ENCODE data around the gene HACL1. TPM values are rescaled to one million over a fixed set of nuclear protein-coding genes. Genes with fewer than 3 reads are reported as not detected.

HACL1 gene
- polyA plus RNA-seq (2013), result 18.1 and 19.7 TPM in 2 replicates

DNA sequence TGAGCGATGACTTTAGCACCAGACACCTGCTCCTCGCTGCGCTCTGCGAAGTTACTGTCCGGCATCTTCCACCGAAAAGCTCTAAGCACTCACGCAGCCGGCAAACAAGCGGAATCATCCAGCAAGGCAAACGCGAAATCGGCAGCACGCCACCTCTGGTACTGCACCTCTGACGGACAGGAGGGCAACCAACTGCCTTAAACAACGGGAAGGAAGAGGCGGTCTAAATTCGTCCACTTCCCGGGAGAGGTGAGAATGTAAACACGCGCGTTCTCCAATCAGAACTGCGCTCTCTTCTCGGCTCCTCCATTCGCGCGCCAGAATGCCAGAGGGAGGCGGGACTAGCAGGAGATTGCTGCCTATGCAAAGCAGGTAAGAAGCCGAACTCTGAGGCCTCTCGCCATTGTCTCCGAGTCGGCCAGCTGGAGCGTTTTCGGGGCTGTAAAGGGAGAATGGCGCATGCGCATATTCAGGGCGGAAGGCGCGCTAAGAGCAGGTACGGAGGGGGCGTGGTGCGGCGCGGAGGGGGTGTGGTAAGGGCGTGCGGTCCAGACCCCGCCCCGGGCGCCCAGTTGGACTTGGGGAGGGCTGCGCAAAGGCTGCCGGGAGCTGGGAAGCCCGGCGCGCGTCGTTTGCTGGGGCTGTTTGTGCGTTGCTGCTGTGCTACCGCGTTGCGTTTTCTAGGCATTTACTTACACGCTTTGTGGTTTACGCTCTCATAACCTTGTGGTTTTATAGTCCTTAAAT, at the start of gene HACL1, which contains the start of gene BTD:
Gene HACL1, minus strand, starts transcription at position 171 of the 747 bp plus-strand sequence. Its CDS starts 106 bp downstream, at position 65.
Gene BTD, plus strand, starts transcription at position 347 of the 747 bp plus-strand sequence. CDS start 33,695 bp downstream, outside the sequence.
- peak; percentile 99 to 100 for DNase-seq

DNA sequence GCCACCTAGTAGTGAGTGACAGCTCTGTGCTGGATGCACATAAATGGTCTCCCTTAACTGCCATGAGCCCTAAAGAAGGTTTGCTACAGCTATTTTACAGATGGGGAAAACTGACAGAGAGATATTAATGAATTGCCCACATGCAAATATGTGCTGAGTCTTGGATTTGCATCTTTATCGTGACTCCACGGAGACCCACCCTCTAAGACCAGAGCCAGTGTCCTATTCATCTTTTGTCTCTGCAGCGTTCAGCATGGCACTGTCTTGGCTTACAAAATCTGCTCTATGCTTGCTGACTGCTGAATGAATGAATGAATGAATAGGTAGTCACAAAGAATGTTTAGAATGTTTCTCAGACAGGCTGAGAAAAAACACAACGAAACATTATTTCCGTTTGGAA, 48.5 kb upstream of the HACL1 start:
- Histone ChIP-seq H3K4me3 (ENCODE audit: low read depth, low read length) (no peak overlapping the region), H3K79me2 (ENCODE audit: control insufficient read depth, insufficient read depth, low read length, poor library complexity) (peaks cover 2% of the 10 kb centered on the region), H3K27me3 (ENCODE audit: insufficient read depth, low read length) (no peaks in the 10 kb centered on the region), H2AK5ac (ENCODE audit: low read length) (no peak overlapping the region), H3K27ac (ENCODE audit: low read depth, low read length) (no peak overlapping the region), H3K23ac (ENCODE audit: low read length) (no peak overlapping the region), H4K12ac (ENCODE audit: low read depth, low read length) (no peak overlapping the region), H3K4ac (ENCODE audit: low read depth, low read length) (no peak overlapping the region), H2AFZ (ENCODE audit: insufficient read depth, low read length, poor library complexity) (no peak overlapping the region), H3K79me1 (ENCODE audit: low read length) (peaks cover 14% of the 10 kb centered on the region), H3K18ac (ENCODE audit: low read length) (no peak overlapping the region), H3K4me1 (ENCODE audit: control insufficient read depth in 1 of 2, insufficient read depth in 2 of 2, low read length in 2 of 2) (peaks cover 15 to 16% of the 10 kb centered on the region in 2 experiments), H4K91ac (ENCODE audit: low read depth, low read length) (no peak overlapping the region), H2BK5ac (ENCODE audit: low read depth, low read length, poor library complexity) (no peak overlapping the region), H2BK120ac (ENCODE audit: insufficient read depth, low read length, poor library complexity) (no peak overlapping the region), H3K36me3 (ENCODE audit: control insufficient read depth in 1 of 2, insufficient read depth in 2 of 2, low read length in 2 of 2) (no peaks in the 10 kb centered on the region), H3K4me2 (ENCODE audit: low read length) (no peak overlapping the region), H3K9ac (ENCODE audit: low read length) (no peak overlapping the region), H3K9me3 (ENCODE audit: insufficient read depth, low read depth, low read length) (no peaks in the 10 kb centered on the region), H2BK12ac (ENCODE audit: low read length) (no peak overlapping the region), H4K8ac (ENCODE audit: low read depth, low read length) (no peak overlapping the region), H3K14ac (ENCODE audit: low read length) (no peak overlapping the region)
- WGBS (ENCODE audit: extremely low coverage, insufficient coverage, insufficient read length), result no CpG with 5 or more reads among the region's 5 CpGs
- DNase-seq, result no peak

More for the DNA sequence above, at the start of gene HACL1, which contains the start of gene BTD:
- peak within 1 kb of the TSS; percentile 82 for H3K4me2 ChIP-seq (ENCODE audit: low read length)
- peak within 1 kb of the TSS; percentile 96 for H3K4me3 ChIP-seq (ENCODE audit: low read depth, low read length)
- peaks cover 6% of the 10 kb centered on the region for H3K79me1 ChIP-seq (ENCODE audit: low read length)
- H2BK12ac ChIP-seq (ENCODE audit: low read length), result no peak within 1 kb of the TSS
- no CpG with 5 or more reads among the region's 61 CpGs for whole genome bisulfite sequencing (ENCODE audit: extremely low coverage, insufficient coverage, insufficient read length)
- H3K27me3 ChIP-seq (ENCODE audit: insufficient read depth, low read length), result no peaks in the 10 kb centered on the region
- H3K4ac ChIP-seq (ENCODE audit: low read depth, low read length), result peak within 1 kb of the TSS; percentile 23
- peak within 1 kb of the TSS; percentile 88 for H3K9ac ChIP-seq (ENCODE audit: low read length)
- H4K91ac ChIP-seq (ENCODE audit: low read depth, low read length), result peak within 1 kb of the TSS; percentile 54
- peak within 1 kb of the TSS; percentile 84 for H2AFZ ChIP-seq (ENCODE audit: insufficient read depth, low read length, poor library complexity)
- peak within 1 kb of the TSS; percentile 61 for H2BK5ac ChIP-seq (ENCODE audit: low read depth, low read length, poor library complexity)
- H3K9me3 ChIP-seq (ENCODE audit: insufficient read depth, low read depth, low read length), result peaks cover 2% of the 10 kb centered on the region
- no peak within 1 kb of the TSS for H2AK5ac ChIP-seq (ENCODE audit: low read length)
- no peak within 1 kb of the TSS for H3K23ac ChIP-seq (ENCODE audit: low read length)
- peak within 1 kb of the TSS; percentile 34 for H4K12ac ChIP-seq (ENCODE audit: low read depth, low read length)
- H3K36me3 ChIP-seq (ENCODE audit: control insufficient read depth in 1 of 2, insufficient read depth in 2 of 2, low read length in 2 of 2), result peaks cover 0 to 5% of the 10 kb centered on the region in 2 experiments
- H3K4me1 ChIP-seq (ENCODE audit: control insufficient read depth in 1 of 2, insufficient read depth in 2 of 2, low read length in 2 of 2), result peaks cover 0 to 3% of the 10 kb centered on the region in 2 experiments
- H3K18ac ChIP-seq (ENCODE audit: low read length), result peak within 1 kb of the TSS; percentile 34
- no peak within 1 kb of the TSS for H2BK120ac ChIP-seq (ENCODE audit: insufficient read depth, low read length, poor library complexity)
- H3K27ac ChIP-seq (ENCODE audit: low read depth, low read length), result peak within 1 kb of the TSS; percentile 81
- H3K14ac ChIP-seq (ENCODE audit: low read length), result peak within 1 kb of the TSS; percentile 85
- peaks cover 2% of the 10 kb centered on the region for H3K79me2 ChIP-seq (ENCODE audit: control insufficient read depth, insufficient read depth, low read length, poor library complexity)
- H4K8ac ChIP-seq (ENCODE audit: low read depth, low read length), result peak within 1 kb of the TSS; percentile 87

- Histone ChIP-seq H3K79me1 (ENCODE audit: low read length) (peaks cover 14% of the 10 kb centered on the region), H3K4ac (ENCODE audit: low read depth, low read length) (no peak overlapping the region), H2AFZ (ENCODE audit: insufficient read depth, low read length, poor library complexity) (no peak overlapping the region), H2BK12ac (ENCODE audit: low read length) (no peak overlapping the region), H3K4me2 (ENCODE audit: low read length) (no peak overlapping the region), H3K18ac (ENCODE audit: low read length) (no peak overlapping the region), H4K12ac (ENCODE audit: low read depth, low read length) (no peak overlapping the region), H3K27ac (ENCODE audit: low read depth, low read length) (no peak overlapping the region), H3K4me3 (ENCODE audit: low read depth, low read length) (no peak overlapping the region), H3K9ac (ENCODE audit: low read length) (no peak overlapping the region), H3K27me3 (ENCODE audit: insufficient read depth, low read length) (no peaks in the 10 kb centered on the region), H2BK5ac (ENCODE audit: low read depth, low read length, poor library complexity) (no peak overlapping the region), H3K14ac (ENCODE audit: low read length) (no peak overlapping the region), H3K23ac (ENCODE audit: low read length) (no peak overlapping the region), H3K9me3 (ENCODE audit: insufficient read depth, low read depth, low read length) (no peaks in the 10 kb centered on the region), H2BK120ac (ENCODE audit: insufficient read depth, low read length, poor library complexity) (no peak overlapping the region), H4K8ac (ENCODE audit: low read depth, low read length) (no peak overlapping the region), H3K36me3 (ENCODE audit: control insufficient read depth in 1 of 2, insufficient read depth in 2 of 2, low read length in 2 of 2) (peaks cover 0 to 2% of the 10 kb centered on the region in 2 experiments), H3K79me2 (ENCODE audit: control insufficient read depth, insufficient read depth, low read length, poor library complexity) (peaks cover 2% of the 10 kb centered on the region), H3K4me1 (ENCODE audit: control insufficient read depth in 1 of 2, insufficient read depth in 2 of 2, low read length in 2 of 2) (peaks cover 15 to 16% of the 10 kb centered on the region in 2 experiments), H4K91ac (ENCODE audit: low read depth, low read length) (no peak overlapping the region), H2AK5ac (ENCODE audit: low read length) (no peak overlapping the region)
- no CpG with 5 or more reads among the region's 3 CpGs for WGBS (ENCODE audit: extremely low coverage, insufficient coverage, insufficient read length)
- no peak for DNase-seq
Measured at GRCh38 chr3:15649341-15649740, 48.0 kb upstream of the HACL1 start.

GRCh38 chr3:15647611-15648167, 46.3 kb upstream of the HACL1 start:
- no peak for DNase-seq
- H4K12ac ChIP-seq (ENCODE audit: low read depth, low read length), result no peak overlapping the region
- no peak overlapping the region for H4K8ac ChIP-seq (ENCODE audit: low read depth, low read length)
- H3K79me1 ChIP-seq (ENCODE audit: low read length), result peaks cover 14% of the 10 kb centered on the region
- peak overlapping the region; percentile 31 for H3K27ac ChIP-seq (ENCODE audit: low read depth, low read length)
- no peak overlapping the region for H3K9ac ChIP-seq (ENCODE audit: low read length)
- peak overlapping the region; percentile 25 for H2BK5ac ChIP-seq (ENCODE audit: low read depth, low read length, poor library complexity)
- no peaks in the 10 kb centered on the region for H3K27me3 ChIP-seq (ENCODE audit: insufficient read depth, low read length)
- no peak overlapping the region for H3K18ac ChIP-seq (ENCODE audit: low read length)
- no peak overlapping the region for H3K4me2 ChIP-seq (ENCODE audit: low read length)
- H3K4ac ChIP-seq (ENCODE audit: low read depth, low read length), result no peak overlapping the region
- no peaks in the 10 kb centered on the region for H3K9me3 ChIP-seq (ENCODE audit: insufficient read depth, low read depth, low read length)
- peak overlapping the region; percentile 55 for H2BK12ac ChIP-seq (ENCODE audit: low read length)
- no peak overlapping the region for H2AK5ac ChIP-seq (ENCODE audit: low read length)
- H3K23ac ChIP-seq (ENCODE audit: low read length), result no peak overlapping the region
- H4K91ac ChIP-seq (ENCODE audit: low read depth, low read length), result peak overlapping the region; percentile 36
- WGBS (ENCODE audit: extremely low coverage, insufficient coverage, insufficient read length), result no CpG with 5 or more reads among the region's 4 CpGs
- H3K4me3 ChIP-seq (ENCODE audit: low read depth, low read length), result no peak overlapping the region
- peaks cover 2% of the 10 kb centered on the region for H3K79me2 ChIP-seq (ENCODE audit: control insufficient read depth, insufficient read depth, low read length, poor library complexity)
- peaks cover 0 to 3% of the 10 kb centered on the region in 2 experiments for H3K36me3 ChIP-seq (ENCODE audit: control insufficient read depth in 1 of 2, insufficient read depth in 2 of 2, low read length in 2 of 2)
- H2BK120ac ChIP-seq (ENCODE audit: insufficient read depth, low read length, poor library complexity), result peak overlapping the region; percentile 52
- no peak overlapping the region for H2AFZ ChIP-seq (ENCODE audit: insufficient read depth, low read length, poor library complexity)
- H3K14ac ChIP-seq (ENCODE audit: low read length), result no peak overlapping the region
- H3K4me1 ChIP-seq (ENCODE audit: control insufficient read depth in 1 of 2, insufficient read depth in 2 of 2, low read length in 2 of 2), result peaks cover 15 to 16% of the 10 kb centered on the region in 2 experiments

All from trophoblast cell (in vitro differentiated cells and primary cell).